A549 treated with CORT108297 at 1 μM for 4 hours (cell line): ENCODE measurements around the gene SLC25A42. TPM values are rescaled to one million over a fixed set of nuclear protein-coding genes. Genes with fewer than 3 reads are reported as not detected.

Source experiments
- total RNA-seq: library from RNA; stranded (reverse); fragments of 200-300 nt; extraction: Qiagen RNA extraction; gene quantifications from 5 replicates; pipeline ENCODE4 v1.2.3, GENCODE V29; 2022

SLC25A42 gene, protein sequence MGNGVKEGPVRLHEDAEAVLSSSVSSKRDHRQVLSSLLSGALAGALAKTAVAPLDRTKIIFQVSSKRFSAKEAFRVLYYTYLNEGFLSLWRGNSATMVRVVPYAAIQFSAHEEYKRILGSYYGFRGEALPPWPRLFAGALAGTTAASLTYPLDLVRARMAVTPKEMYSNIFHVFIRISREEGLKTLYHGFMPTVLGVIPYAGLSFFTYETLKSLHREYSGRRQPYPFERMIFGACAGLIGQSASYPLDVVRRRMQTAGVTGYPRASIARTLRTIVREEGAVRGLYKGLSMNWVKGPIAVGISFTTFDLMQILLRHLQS
- 0.44 to 1.2 TPM (median 0.67 TPM) in 5 replicates for total RNA-seq

DNA sequence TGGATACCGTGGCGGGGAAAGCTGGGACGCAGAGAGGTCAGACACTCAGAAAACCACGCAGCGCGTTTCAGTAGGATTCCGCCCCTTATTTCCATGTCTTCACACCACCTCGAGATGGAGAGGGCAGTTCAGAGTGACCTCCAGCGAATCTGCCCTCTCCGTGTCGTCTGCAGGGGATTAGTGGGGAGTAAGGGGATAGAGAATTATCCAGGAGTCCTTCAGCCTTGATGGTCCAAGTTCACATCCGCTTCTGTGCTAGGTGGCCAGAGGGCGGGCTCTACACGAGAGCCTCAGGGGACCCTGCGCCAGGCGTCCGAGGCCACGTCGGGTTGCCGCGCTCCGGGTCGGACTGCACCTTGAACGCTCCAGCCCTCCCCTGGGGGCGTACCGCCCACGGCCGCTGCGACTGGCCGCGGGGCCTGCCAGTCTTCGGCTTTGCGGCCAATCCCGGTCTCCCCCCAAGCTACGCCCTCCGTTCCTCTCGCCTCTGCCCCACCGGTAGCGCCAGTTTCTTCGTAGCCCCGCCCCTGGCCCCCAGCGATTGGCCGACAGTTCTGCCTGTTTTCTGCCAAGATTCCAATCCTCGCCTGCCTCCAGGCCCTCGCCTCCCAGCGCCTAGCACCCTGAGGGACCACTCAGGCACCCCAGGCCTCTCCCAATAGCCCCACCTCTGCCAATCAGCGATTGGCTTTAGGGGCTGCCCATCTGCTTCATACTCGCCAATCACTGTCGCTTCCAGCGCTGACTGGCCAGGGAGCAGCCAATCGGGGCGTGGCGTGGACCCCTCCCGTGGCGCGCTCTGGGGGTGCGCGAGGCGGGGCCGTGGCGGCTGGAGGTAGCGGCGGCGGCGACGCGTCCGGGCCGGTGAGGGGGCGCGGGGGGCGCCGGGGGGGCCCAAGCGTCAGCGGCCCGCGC lies at the start of gene SLC25A42:
TSS of gene SLC25A42 (plus strand) at position 812 of the 915 bp plus-strand sequence. CDS start 32,131 bp downstream, outside the sequence.

DNA sequence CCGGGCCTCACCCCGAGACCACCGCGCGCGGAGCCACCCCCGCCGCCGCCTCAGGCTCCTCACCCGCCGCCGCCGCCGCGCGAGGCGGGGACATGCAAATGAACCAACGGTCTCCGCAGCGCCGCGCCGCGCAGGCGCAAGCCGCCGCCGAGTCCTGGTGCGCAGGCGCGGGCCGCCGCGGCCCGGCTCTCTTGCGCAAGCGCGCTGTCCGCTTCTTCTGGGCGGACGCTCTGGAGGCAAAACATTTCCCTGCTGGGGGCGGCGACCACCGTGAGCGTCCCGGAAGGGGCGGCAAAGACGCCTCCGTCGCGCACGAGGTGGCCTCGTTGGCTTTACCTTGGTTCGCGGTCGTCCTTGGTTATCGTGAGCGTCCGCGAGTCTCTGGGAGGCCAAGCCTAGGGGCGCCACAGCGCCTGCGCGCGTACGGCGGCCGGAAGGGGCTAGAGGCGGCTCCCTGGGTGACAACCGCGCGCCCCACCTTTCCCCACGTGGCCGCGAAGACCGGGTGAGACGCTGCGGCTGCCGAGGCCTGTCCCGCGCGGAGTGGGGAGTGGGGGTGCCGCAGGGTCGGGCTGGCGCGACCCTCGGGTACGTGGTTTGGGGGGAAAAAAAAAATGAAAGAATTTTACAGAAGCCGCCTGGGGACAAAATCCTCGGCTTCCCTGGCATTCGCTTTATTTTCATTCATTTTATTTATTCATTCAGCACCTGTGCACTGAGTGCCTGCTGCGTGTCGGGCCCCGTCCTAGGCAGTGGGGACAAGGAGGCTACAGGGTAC lies 30.2 kb upstream of the SLC25A42 start, which contains the start of the genes ARMC6 and SUGP2:
TSS of gene ARMC6 (plus strand) at position 178 of the 778 bp plus-strand sequence. CDS start 607 bp downstream, outside the sequence.
TSS of gene SUGP2 (minus strand) at position 92 of the 778 bp plus-strand sequence. CDS start 2,446 bp downstream, outside the sequence.

DNA sequence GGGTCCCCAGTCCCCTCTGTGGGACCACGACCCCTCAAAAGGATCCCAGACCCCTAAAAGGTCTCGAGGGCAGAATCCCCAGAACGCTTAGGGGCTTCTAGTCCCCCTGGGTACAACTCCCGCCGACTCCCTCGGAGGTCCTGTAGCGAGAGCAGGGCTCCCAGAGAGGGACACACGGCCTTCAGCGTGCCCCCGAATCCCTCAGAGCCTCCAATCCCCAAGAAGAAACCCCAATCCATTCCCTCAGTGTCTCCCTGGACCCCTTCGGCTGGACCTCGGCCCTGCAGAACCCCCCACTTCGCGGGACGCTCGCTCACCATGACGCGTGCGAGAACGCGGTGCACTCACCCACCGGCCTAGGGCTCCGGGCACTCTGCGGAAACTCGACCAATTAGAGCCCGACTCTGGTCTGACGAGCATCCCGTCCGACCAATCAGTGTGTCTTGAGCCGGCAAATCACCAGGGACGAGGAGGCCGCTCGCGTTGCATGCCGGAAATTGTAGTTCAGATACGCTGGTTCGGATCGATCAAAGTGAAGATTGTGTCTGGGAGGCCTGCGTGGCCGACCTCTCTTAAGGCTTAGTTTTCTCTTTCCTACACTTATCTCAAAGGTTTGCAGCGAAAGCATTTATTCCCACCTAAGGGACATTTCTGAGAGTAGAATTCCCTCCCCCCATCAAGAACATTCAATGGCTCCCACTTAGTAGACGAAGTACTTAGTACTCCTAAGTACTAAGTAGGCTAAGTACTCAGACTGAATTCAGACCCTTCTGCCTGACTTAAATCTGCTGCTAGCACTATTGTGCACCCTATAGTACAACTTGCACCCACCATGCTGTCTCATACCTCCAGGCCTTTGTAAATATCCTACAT lies 74.6 kb downstream of the SLC25A42 start, which contains the start of gene TMEM161A:
TSS of gene TMEM161A (minus strand) at position 370 of the 873 bp plus-strand sequence. CDS start at position 320, 50 bp downstream.

Other genes starting within 250 kb of the SLC25A42 start
- gene UPF1, start 232.0 kb upstream of the SLC25A42 start, total RNA-seq: 33.1 to 46.1 TPM (median 41.4 TPM) in 5 replicates
- 4.4 to 6.0 TPM (median 5.6 TPM) in 5 replicates for gene CERS1, start 167.8 kb upstream of the SLC25A42 start, total RNA-seq
- 137 to 173 TPM (median 169 TPM) in 5 replicates for gene COPE, start 144.6 kb upstream of the SLC25A42 start, total RNA-seq
- 32.4 to 48.7 TPM (median 44.7 TPM) in 5 replicates for gene DDX49, start 144.3 kb upstream of the SLC25A42 start, total RNA-seq
- gene HOMER3, start 122.8 kb upstream of the SLC25A42 start, total RNA-seq: 24.1 to 36.1 TPM (median 32.1 TPM) in 5 replicates
- 23.8 to 34.5 TPM (median 33.0 TPM) in 5 replicates for gene SUGP2, start 30.5 kb upstream of the SLC25A42 start, total RNA-seq
- gene ARMC6, start 30.4 kb upstream of the SLC25A42 start, total RNA-seq: 24.2 to 30.9 TPM (median 29.9 TPM) in 5 replicates
- gene TMEM161A, start 74.5 kb downstream of the SLC25A42 start, total RNA-seq: 19.5 to 29.5 TPM (median 26.2 TPM) in 5 replicates
- gene MEF2B, start 106.3 kb downstream of the SLC25A42 start, total RNA-seq: 0.70 to 0.95 TPM (median 0.75 TPM) in 4 of 5 replicates, not detected in the other
- 7.7 to 13.5 TPM (median 12.2 TPM) in 5 replicates for gene BORCS8, start 128.2 kb downstream of the SLC25A42 start, total RNA-seq
- gene RFXANK, start 128.3 kb downstream of the SLC25A42 start, total RNA-seq: 36.1 to 51.6 TPM (median 47.5 TPM) in 5 replicates
- 29.4 to 33.1 TPM (median 32.3 TPM) in 5 replicates for gene NR2C2AP, start 139.4 kb downstream of the SLC25A42 start, total RNA-seq
- 0.02 to 0.07 TPM (median 0.05 TPM) in 5 replicates for gene NCAN, start 148.0 kb downstream of the SLC25A42 start, total RNA-seq
- 0.46 to 0.88 TPM (median 0.50 TPM) in 5 replicates for gene TM6SF2, start 209.3 kb downstream of the SLC25A42 start, total RNA-seq